K562 (cell line): Measurements from ENCODE around the gene MED28. TPM values are rescaled to one million over a fixed set of nuclear protein-coding genes. Genes with fewer than 3 reads are reported as not detected.
A peak's percentile ranks its signal among the peaks of the same experiment; 100 is the strongest.

Experiments used
- ADNP ChIP-seq: fragments of 200-800 bp; sonication (Bioruptor generic); IDR thresholded peaks from 2 replicates; pipeline ENCODE4 v1.6.1; 2016; ENCODE audit warnings: missing genetic modification characterization, missing compliant biosample characterization
- C11orf30 ChIP-seq: fragments of 450-650 bp; IDR thresholded peaks from 2 replicates; pipeline ENCODE4 v1.6.1; 2016; ENCODE audit warnings: low read depth, mild to moderate bottlenecking
- DIDO1 ChIP-seq: fragments of 450-650 bp; IDR thresholded peaks from 2 replicates; pipeline ENCODE4 v1.6.1; 2016; ENCODE audit warnings: low read depth, missing biosample characterization, missing genetic modification characterization
- EGR1 ChIP-seq: fragments of 450-650 bp; conservative IDR thresholded peaks from 2 replicates; pipeline ENCODE4 v1.6.1; 2017; ENCODE audit warnings: mild to moderate bottlenecking
- FOXK2 ChIP-seq, 2 experiments: fragments of 450-650 bp; IDR thresholded peaks in 1 of 2; conservative IDR thresholded peaks in 1 of 2; 2 replicates each; pipeline ENCODE4 v1.6.1; 2016; ENCODE audit warnings: low read depth in 2 of 2, mild to moderate bottlenecking in 1 of 2
- GABPB1 ChIP-seq: sonication (generic); formaldehyde crosslinking; IDR thresholded peaks from 2 replicates; pipeline ENCODE4 v1.8.0; 2022; ENCODE audit warnings: mild to moderate bottlenecking, missing genetic modification reagents
- KLF16 ChIP-seq: IDR thresholded peaks from 2 replicates; pipeline ENCODE4 v1.6.1; 2016; ENCODE audit warnings: antibody characterized with exemption
- LEF1 ChIP-seq: fragments of 450-650 bp; IDR thresholded peaks from 2 replicates; pipeline ENCODE4 v1.6.1; 2016; ENCODE audit warnings: mild to moderate bottlenecking
- MAZ ChIP-seq, 2 experiments: fragments of 450-650 bp in 1 of 2; sonication (generic) in 1 of 2; formaldehyde crosslinking; IDR thresholded peaks in 1 of 2; conservative IDR thresholded peaks in 1 of 2; 2 replicates each; pipeline versions ENCODE4 v1.4.0 to v1.5.0; 2020; ENCODE audit warnings: mild to moderate bottlenecking in 1 of 2, missing genetic modification reagents in 1 of 2
- MYC ChIP-seq, 2 experiments: fragments of 250-450 bp in 1 of 2; sonication (Bioruptor Pico) in 1 of 2; IDR thresholded peaks; 2 replicates each; pipeline versions ENCODE4 v1.5.1 to v1.6.1; 2012 to 2021; ENCODE audit warnings: low read depth in 2 of 2, borderline replicate concordance in 1 of 2, improper control_type of control experiment in 1 of 2, low read length in 1 of 2, mild to moderate bottlenecking in 1 of 2, moderate library complexity in 1 of 2
- NFE2 ChIP-seq: IDR thresholded peaks from 2 replicates; pipeline ENCODE4 v1.6.1; 2014; ENCODE audit warnings: antibody characterized with exemption, low read depth
- NFRKB ChIP-seq: fragments of 450-650 bp; IDR thresholded peaks from 2 replicates; pipeline ENCODE4 v1.6.1; 2016; ENCODE audit warnings: low read depth
- PML ChIP-seq: IDR thresholded peaks from 2 replicates; pipeline ENCODE4 v1.6.1; 2012; ENCODE audit warnings: low read length, inconsistent platforms
- RAD51 ChIP-seq: fragments of 450-650 bp; IDR thresholded peaks from 2 replicates; pipeline ENCODE4 v1.7.1; 2016; ENCODE audit warnings: low read depth, mild to moderate bottlenecking, borderline replicate concordance
- RHOXF2B ChIP-seq: fragments of 250-450 bp; sonication (Bioruptor Pico); conservative IDR thresholded peaks from 2 replicates; pipeline ENCODE4 v1.5.1; 2021
- SMAD2 ChIP-seq: fragments of 150-350 bp; IDR thresholded peaks from 2 replicates; pipeline ENCODE4 v1.6.1; 2014; ENCODE audit warnings: low read depth, mild to moderate bottlenecking, low read length
- SP1 ChIP-seq: sonication (generic); formaldehyde crosslinking; IDR thresholded peaks from 2 replicates; pipeline ENCODE4 v1.8.1; 2022; ENCODE audit warnings: mild to moderate bottlenecking, missing genetic modification reagents
- TAF9B ChIP-seq: fragments of 450-650 bp; IDR thresholded peaks from 2 replicates; pipeline ENCODE4 v1.6.1; 2018; ENCODE audit warnings: mild to moderate bottlenecking; ENCODE audit not compliant: partially characterized antibody
- TBP ChIP-seq: optimal IDR thresholded peaks from 2 replicates; pipeline ENCODE3; 2011; ENCODE audit warnings: low read depth, low read length, improper control_type of control experiment
- TEAD4 ChIP-seq, 2 experiments: sonication (generic) in 1 of 2; formaldehyde crosslinking in 1 of 2; IDR thresholded peaks; 2 replicates each; pipeline versions ENCODE4 v1.6.1 to v1.8.0; 2012 to 2022; ENCODE audit warnings: borderline replicate concordance in 1 of 2, inconsistent platforms in 1 of 2, low read length in 1 of 2, mild to moderate bottlenecking in 1 of 2, missing genetic modification reagents in 1 of 2
- ZNF197 ChIP-seq: fragments of 200-800 bp; sonication (Bioruptor generic); IDR thresholded peaks from 2 replicates; pipeline ENCODE4 v1.6.1; 2016; ENCODE audit warnings: low read depth, missing genetic modification characterization, missing compliant biosample characterization
- ZNF707 ChIP-seq: fragments of 250-450 bp; sonication (Bioruptor Pico); conservative IDR thresholded peaks from 2 replicates; pipeline ENCODE4 v1.8.0; 2022; ENCODE audit warnings: inconsistent platforms, mild to moderate bottlenecking, moderate library complexity
- ZNF764 ChIP-seq: fragments of 250-450 bp; sonication (Bioruptor Pico); IDR thresholded peaks from 2 replicates; pipeline ENCODE4 v1.4.0; 2020; ENCODE audit warnings: low read depth, mild to moderate bottlenecking, moderate library complexity
- ZNF780A ChIP-seq: fragments of 250-450 bp; sonication (Bioruptor Pico); IDR thresholded peaks from 2 replicates; pipeline ENCODE4 v1.5.0; 2021; ENCODE audit warnings: mild to moderate bottlenecking
- polyA plus RNA-seq, 8 experiments: library from polyadenylated mRNA; depleted of rRNA in 4 of 8; stranded (reverse) in 5 of 8; unstranded in 3 of 8; fragments of >200 nt; fragmentation: Nextera tagmentation in 2 of 8; fragmentation: Illumina TruSeq in 1 of 8; extraction: Ambion mirVana in 2 of 8; extraction: Trizol in 1 of 8; gene quantifications; 2 replicates each; pipeline versions ENCODE4 v1.2.1 to v1.2.3, GENCODE V29; 2011 to 2014; ENCODE audit warnings: inconsistent platforms in 1 of 8, missing spikeins in 1 of 8
- total RNA-seq, 7 experiments: library from RNA; depleted of rRNA in 6 of 7; stranded (reverse); fragments of >200 nt in 6 of 7; fragmentation: Illumina TruSeq in 2 of 7; extraction: Trizol in 2 of 7; gene quantifications; 2 replicates each; pipeline versions ENCODE4 v1.2.1 to v1.2.3, GENCODE V29; 2011 to 2021; ENCODE audit warnings: low replicate concordance in 1 of 7
- TF ChIP-seq, protein P1 (sequence below): IDR thresholded peaks from 2 replicates; pipeline ENCODE4 v1.6.1; 2011; ENCODE audit warnings: borderline replicate concordance, low read depth, mild to moderate bottlenecking, moderate library complexity, low read length; ENCODE audit not compliant: insufficient read depth, poor library complexity, severe bottlenecking
- TF ChIP-seq, protein P2 (sequence below): sonication (generic); formaldehyde crosslinking; IDR thresholded peaks from 2 replicates; pipeline ENCODE4 v1.8.0; 2022; ENCODE audit warnings: missing genetic modification reagents, mild to moderate bottlenecking, moderate library complexity, borderline replicate concordance

Gene MED28
- total and polyA plus RNA-seq, 9 of the 15 experiments (the other 6 are each of a cell fraction or from before 2014, with no cell fraction given) = 15.5 to 93.8 (median 50.5) TPM

DNA sequence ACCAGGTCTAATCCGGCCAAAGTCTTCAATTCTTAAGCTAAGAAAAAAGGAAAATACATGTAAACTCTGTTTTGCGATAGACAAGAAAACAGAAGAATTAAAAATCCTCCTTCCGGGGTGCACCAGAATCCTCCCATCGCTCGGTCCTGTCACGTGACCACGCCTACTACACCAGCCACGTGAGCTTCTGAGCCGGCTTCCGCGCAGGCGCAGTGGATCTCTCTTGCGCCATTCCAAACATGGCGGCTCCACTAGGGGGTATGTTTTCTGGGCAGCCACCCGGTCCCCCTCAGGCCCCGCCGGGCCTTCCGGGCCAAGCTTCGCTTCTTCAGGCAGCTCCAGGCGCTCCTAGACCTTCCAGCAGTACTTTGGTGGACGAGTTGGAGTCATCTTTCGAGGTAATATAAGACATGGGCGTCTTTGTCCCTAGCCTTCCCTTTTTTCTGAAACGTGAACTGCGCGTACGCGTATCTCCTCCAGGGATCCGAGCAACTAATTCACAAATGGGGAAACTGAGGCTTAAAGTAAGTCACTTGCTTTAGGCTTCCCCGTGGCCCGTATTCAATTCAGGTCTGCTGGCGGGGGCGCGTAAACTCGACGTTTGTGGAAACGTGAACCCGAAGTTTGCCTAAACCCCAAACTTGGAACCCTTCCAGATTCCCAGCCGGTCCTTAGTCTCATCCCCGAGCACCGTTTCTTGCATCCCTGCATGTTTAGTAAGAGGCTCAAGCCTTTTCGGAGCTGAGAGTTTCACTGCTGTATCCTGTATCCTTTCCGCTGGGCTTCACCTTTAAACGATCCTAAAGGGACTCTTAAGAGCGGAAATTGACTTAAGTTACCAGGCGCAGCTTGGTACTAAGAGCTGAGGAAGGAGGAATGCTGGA is at the start of gene MED28 (continued):
- TF ChIP-seq, protein P1, sequence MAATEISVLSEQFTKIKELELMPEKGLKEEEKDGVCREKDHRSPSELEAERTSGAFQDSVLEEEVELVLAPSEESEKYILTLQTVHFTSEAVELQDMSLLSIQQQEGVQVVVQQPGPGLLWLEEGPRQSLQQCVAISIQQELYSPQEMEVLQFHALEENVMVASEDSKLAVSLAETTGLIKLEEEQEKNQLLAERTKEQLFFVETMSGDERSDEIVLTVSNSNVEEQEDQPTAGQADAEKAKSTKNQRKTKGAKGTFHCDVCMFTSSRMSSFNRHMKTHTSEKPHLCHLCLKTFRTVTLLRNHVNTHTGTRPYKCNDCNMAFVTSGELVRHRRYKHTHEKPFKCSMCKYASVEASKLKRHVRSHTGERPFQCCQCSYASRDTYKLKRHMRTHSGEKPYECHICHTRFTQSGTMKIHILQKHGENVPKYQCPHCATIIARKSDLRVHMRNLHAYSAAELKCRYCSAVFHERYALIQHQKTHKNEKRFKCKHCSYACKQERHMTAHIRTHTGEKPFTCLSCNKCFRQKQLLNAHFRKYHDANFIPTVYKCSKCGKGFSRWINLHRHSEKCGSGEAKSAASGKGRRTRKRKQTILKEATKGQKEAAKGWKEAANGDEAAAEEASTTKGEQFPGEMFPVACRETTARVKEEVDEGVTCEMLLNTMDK = peak; percentile 52
- TF ChIP-seq MYC (IDR thresholded peaks at IDR 0.05; ENCODE audit: low read depth, low read length) (peak; percentile 70; the same call in 1 of the 2 replicates), MYC (CRISPR knock-in tag; IDR thresholded peaks at IDR 0.05; ENCODE audit: borderline replicate concordance, low read depth) (no peak), SMAD2 (no peak), PML (peak; percentile 81; the same call in 1 of the 2 replicates), C11orf30 (peak; percentile 90), TBP (peak; percentile 92), ZNF764 (no peak), RAD51 (peak; percentile 100), ADNP (tag) (0 out of 2 replicates have a peak, but pooled peaks have one; percentile 5), ZNF197 (CRISPR knock-in tag) (no peak), NFE2 (no peak), ZNF707 (CRISPR knock-in tag) (no peak), RHOXF2B (CRISPR knock-in tag) (0 out of 2 replicates have a peak, but pooled peaks have one; percentile 54), LEF1 (peak; percentile 77), ZNF780A (CRISPR knock-in tag) (no peak), FOXK2 (conservative IDR thresholded peaks at IDR 0.05 in 1 of 2, IDR thresholded peaks at IDR 0.05 in 1 of 2; ENCODE audit: low read depth in 2 of 2) (peak; percentile 72 to 87), MAZ (CRISPR knock-in tag; conservative IDR thresholded peaks at IDR 0.05 in 1 of 2, IDR thresholded peaks at IDR 0.05 in 1 of 2) (peak; percentile 24 to 30; a peak in 1 of 4 replicates), DIDO1 (tag) (peak; percentile 90), SP1 (CRISPR knock-in tag) (peak; percentile 14; the same call in 1 of the 2 replicates), TAF9B (peak; percentile 95), GABPB1 (peak; percentile 60; the same call in 1 of the 2 replicates), EGR1 (peak; percentile 85), KLF16 (no peak), TEAD4 (IDR thresholded peaks at IDR 0.05; ENCODE audit: low read length) (no peak), TEAD4 (CRISPR knock-in tag; IDR thresholded peaks at IDR 0.05; ENCODE audit: borderline replicate concordance) (no peak), NFRKB (peak; percentile 79; the same call in 1 of the 2 replicates)
- TF ChIP-seq, protein P2, sequence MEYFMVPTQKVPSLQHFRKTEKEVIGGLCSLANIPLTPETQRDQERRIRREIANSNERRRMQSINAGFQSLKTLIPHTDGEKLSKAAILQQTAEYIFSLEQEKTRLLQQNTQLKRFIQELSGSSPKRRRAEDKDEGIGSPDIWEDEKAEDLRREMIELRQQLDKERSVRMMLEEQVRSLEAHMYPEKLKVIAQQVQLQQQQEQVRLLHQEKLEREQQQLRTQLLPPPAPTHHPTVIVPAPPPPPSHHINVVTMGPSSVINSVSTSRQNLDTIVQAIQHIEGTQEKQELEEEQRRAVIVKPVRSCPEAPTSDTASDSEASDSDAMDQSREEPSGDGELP = peak; percentile 52; the same call in 1 of the 2 replicates
